Subcutaneous abdominal adipose tissue (tissue), 5 donors: ENCODE data around the gene ZNF775.

Source experiments
- H3K27ac ChIP-seq: one replicate; pipeline ENCODE4 v1.7.0; 2013; ENCODE audit warnings: low read depth, mild to moderate bottlenecking, inconsistent platforms, low read length, moderate library complexity
- H3K27me3 ChIP-seq, 5 donors: one replicate each; pipeline ENCODE4 v1.7.0; 2013; ENCODE audit warnings: low read length in 5 of 5, inconsistent platforms in 1 of 5; ENCODE audit not compliant: control insufficient read depth in 5 of 5, insufficient read depth in 4 of 5
- H3K36me3 ChIP-seq, 5 donors: one replicate each; pipeline ENCODE4 v1.7.0; 2013; ENCODE audit warnings: low read length in 5 of 5; ENCODE audit not compliant: control insufficient read depth in 5 of 5, insufficient read depth in 5 of 5
- H3K4me1 ChIP-seq, 5 donors: one replicate each; pipeline ENCODE4 v1.7.0; 2013; ENCODE audit warnings: low read length in 5 of 5, mild to moderate bottlenecking in 3 of 5, moderate library complexity in 1 of 5; ENCODE audit not compliant: control insufficient read depth in 5 of 5, insufficient read depth in 5 of 5
- H3K4me3 ChIP-seq, 5 donors: one replicate each; pipeline ENCODE4 v1.7.0; 2013; ENCODE audit warnings: low read length in 5 of 5, low read depth in 1 of 5
- H3K9ac ChIP-seq, 5 donors: one replicate each; pipeline ENCODE4 v1.7.0; 2013; ENCODE audit warnings: low read length in 5 of 5, mild to moderate bottlenecking in 4 of 5, moderate library complexity in 3 of 5
- H3K9me3 ChIP-seq, 5 donors: one replicate each; pipeline ENCODE4 v1.7.0; 2013; ENCODE audit warnings: low read length in 5 of 5; ENCODE audit not compliant: control insufficient read depth in 5 of 5
- donor health status: healthy.
- donor health status: healthy.
- donor health status: healthy.
- donor health status: healthy.
- donor health status: healthy.

ZNF775 gene

GRCh38 chr7:150410131-150410530, 31.0 kb downstream of the ZNF775 start:
- Histone ChIP-seq H3K36me3 (peaks cover 0 to 27% (median 12%) of the 10 kb centered on the region in 5 donors), H3K9me3 (no peaks in the 10 kb centered on the region), H3K9ac (no peak overlapping the region), H3K4me3 (no peak overlapping the region), H3K4me1 (peaks cover 8 to 28% (median 26%) of the 10 kb centered on the region in 5 donors), H3K27me3 (no peaks in the 10 kb centered on the region), H3K27ac (no peak overlapping the region)

DNA sequence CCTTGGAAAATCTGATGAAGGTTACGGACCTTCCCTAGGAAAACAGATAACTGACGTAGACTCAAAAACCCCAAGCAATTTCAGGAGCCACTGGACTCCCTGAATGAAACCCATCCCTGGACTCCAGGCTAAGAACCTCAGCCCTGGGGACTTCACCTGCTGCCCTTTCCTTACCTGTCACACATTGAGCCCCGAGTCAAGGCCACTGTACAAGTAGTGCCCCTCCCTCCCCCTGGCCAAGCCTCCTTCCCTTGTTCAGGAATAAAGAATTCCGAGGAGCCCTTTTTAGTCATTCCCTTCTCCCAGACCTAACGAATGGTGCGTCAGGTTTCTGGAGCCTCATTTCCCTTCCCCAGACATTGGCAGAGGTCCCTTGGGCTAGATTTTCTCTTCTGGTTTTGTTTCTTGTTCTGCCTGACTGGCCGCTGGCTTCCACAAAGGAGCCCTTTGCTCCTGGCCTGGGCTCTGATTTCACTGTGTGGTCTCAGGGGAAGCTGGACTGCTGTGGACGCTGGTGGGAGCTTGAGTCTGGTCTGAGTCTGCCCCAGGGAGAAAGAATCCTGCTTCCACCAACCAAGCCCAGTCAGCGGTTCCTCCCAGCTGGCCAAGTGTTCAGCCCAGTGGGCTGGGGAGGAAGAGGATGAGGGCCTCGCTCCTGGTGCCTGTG, 31.7 kb downstream of the ZNF775 start:
- H3K27me3 ChIP-seq: no peaks in the 10 kb centered on the region
- H3K4me3 ChIP-seq: no peak overlapping the region
- peaks cover 8 to 27% (median 22%) of the 10 kb centered on the region in 5 donors for H3K4me1 ChIP-seq
- no peaks in the 10 kb centered on the region for H3K9me3 ChIP-seq
- H3K36me3 ChIP-seq: peaks cover 0 to 27% (median 12%) of the 10 kb centered on the region in 5 donors
- peak overlapping the region in 2 of 5 donors; percentile 14 to 41 for H3K9ac ChIP-seq
- no peak overlapping the region for H3K27ac ChIP-seq

DNA sequence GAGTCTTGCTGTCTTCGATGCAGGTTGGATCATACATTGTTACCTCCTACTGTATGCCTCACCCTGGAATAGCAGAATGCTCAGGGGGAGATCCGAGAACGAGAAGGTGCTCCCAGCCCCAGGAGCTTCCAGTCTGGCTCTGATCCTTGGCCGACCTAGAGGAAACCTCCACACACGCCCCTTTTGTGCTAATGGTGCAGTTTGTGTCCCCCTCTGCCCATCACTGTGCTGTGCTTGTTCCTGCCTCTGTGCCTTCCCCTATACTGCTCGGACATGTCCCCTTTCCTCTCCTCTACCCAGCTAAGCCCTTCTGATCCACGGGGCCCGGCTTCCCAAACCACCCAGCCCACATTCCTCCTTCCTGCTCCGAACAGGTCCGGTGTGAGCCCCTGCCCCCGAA, 32.5 kb downstream of the ZNF775 start:
- Histone ChIP-seq H3K4me1 (peaks cover 2 to 19% (median 14%) of the 10 kb centered on the region in 5 donors), H3K36me3 (peaks cover 0 to 27% (median 12%) of the 10 kb centered on the region in 5 donors), H3K9ac (no peak overlapping the region), H3K27ac (no peak overlapping the region), H3K9me3 (no peaks in the 10 kb centered on the region), H3K4me3 (no peak overlapping the region), H3K27me3 (peaks cover 0 to 3% (median 0%) of the 10 kb centered on the region in 5 donors)

DNA sequence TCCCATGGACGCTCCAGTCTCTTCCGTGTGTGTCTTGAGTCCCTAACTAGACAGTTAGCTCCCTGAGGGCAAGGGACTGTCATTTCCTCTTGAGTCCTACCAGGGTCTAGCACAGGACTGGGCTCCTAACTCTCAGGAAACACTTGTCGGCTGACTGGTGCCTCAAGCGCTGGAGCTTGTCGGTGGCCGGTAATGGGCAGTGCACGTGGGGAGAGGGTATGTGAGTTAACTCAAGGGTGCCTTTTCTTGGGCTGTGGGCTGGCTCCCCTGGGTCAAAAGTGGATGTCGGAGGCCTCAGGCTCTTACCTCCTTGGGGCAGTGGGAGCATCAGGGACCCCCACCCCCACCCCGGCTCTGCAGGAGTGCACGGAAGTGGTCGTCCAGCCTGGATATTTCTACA, 32.9 kb downstream of the ZNF775 start:
- H3K36me3 ChIP-seq: peaks cover 0 to 27% (median 12%) of the 10 kb centered on the region in 5 donors

GRCh38 chr7:150412518-150413488, 33.7 kb downstream of the ZNF775 start:
- peaks cover 0 to 3% (median 0%) of the 10 kb centered on the region in 5 donors for H3K27me3 ChIP-seq
- H3K4me3 ChIP-seq: no peak overlapping the region
- no peak overlapping the region for H3K9ac ChIP-seq
- H3K27ac ChIP-seq: no peak overlapping the region
- no peaks in the 10 kb centered on the region for H3K9me3 ChIP-seq
- H3K36me3 ChIP-seq: peaks cover 0 to 27% (median 12%) of the 10 kb centered on the region in 5 donors
- peaks cover 0 to 13% (median 7%) of the 10 kb centered on the region in 5 donors for H3K4me1 ChIP-seq

More for the DNA sequence above, 32.9 kb downstream of the ZNF775 start:
- Histone ChIP-seq H3K27ac (no peak overlapping the region), H3K9me3 (no peaks in the 10 kb centered on the region), H3K4me3 (no peak overlapping the region), H3K9ac (no peak overlapping the region), H3K27me3 (peaks cover 0 to 3% (median 0%) of the 10 kb centered on the region in 5 donors), H3K4me1 (peaks cover 0 to 15% (median 10%) of the 10 kb centered on the region in 5 donors)

GRCh38 chr7:150413640-150414081, 34.5 kb downstream of the ZNF775 start:
- Histone ChIP-seq H3K9ac (no peak overlapping the region), H3K36me3 (peaks cover 0 to 21% (median 10%) of the 10 kb centered on the region in 5 donors), H3K27ac (no peak overlapping the region), H3K4me1 (peaks cover 0 to 13% (median 7%) of the 10 kb centered on the region in 5 donors), H3K27me3 (peaks cover 0 to 3% (median 0%) of the 10 kb centered on the region in 5 donors), H3K9me3 (no peaks in the 10 kb centered on the region), H3K4me3 (no peak overlapping the region)

GRCh38 chr7:150415161-150416153, 36.3 kb downstream of the ZNF775 start:
- H3K4me3 ChIP-seq: no peak overlapping the region
- H3K36me3 ChIP-seq: peaks cover 0 to 11% (median 6%) of the 10 kb centered on the region in 5 donors
- no peak overlapping the region for H3K9ac ChIP-seq
- peaks cover 0 to 3% (median 0%) of the 10 kb centered on the region in 5 donors for H3K27me3 ChIP-seq
- H3K27ac ChIP-seq: no peak overlapping the region
- H3K9me3 ChIP-seq: no peaks in the 10 kb centered on the region
- peaks cover 0 to 9% (median 7%) of the 10 kb centered on the region in 5 donors for H3K4me1 ChIP-seq

DNA sequence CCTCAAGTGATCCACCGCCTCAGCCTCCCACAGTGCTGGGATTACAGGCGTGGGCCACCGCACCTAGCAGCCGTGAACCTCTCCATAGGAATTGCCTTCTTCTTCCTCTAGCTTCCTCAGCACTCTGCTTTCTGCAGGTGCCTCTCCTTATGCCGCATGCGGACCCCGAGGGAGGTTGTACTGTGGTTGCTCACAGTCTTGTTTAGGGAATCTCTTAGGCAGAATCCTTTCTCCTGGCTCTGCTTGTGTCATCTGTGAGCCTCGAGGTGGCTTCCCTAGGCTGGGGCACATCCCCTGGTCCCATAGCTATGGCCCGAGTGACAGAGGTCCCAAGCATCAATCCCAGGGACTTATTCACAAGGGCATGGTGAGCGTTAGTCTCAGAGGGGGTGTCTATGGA, 38.1 kb downstream of the ZNF775 start:
- Histone ChIP-seq H3K36me3 (peaks cover 0 to 2% (median 0%) of the 10 kb centered on the region in 5 donors), H3K27me3 (peaks cover 0 to 3% (median 0%) of the 10 kb centered on the region in 5 donors), H3K9ac (no peak overlapping the region), H3K4me3 (no peak overlapping the region), H3K9me3 (no peaks in the 10 kb centered on the region), H3K27ac (no peak overlapping the region), H3K4me1 (peaks cover 0 to 5% (median 2%) of the 10 kb centered on the region in 5 donors)

GRCh38 chr7:150417863-150418262, 38.7 kb downstream of the ZNF775 start:
- Histone ChIP-seq H3K4me1 (peaks cover 0 to 5% (median 2%) of the 10 kb centered on the region in 5 donors), H3K9me3 (no peaks in the 10 kb centered on the region), H3K4me3 (no peak overlapping the region), H3K27ac (no peak overlapping the region), H3K9ac (no peak overlapping the region), H3K27me3 (peaks cover 0 to 3% (median 0%) of the 10 kb centered on the region in 5 donors), H3K36me3 (no peaks in the 10 kb centered on the region)
